ENCODE results near the gene EPHB1. TPM values are rescaled to one million over a fixed set of nuclear protein-coding genes. Genes with fewer than 3 reads are reported as not detected.

Gene EPHB1
- total RNA-seq, 1 donor from 2014 or later, result 8.1 TPM

DNA sequence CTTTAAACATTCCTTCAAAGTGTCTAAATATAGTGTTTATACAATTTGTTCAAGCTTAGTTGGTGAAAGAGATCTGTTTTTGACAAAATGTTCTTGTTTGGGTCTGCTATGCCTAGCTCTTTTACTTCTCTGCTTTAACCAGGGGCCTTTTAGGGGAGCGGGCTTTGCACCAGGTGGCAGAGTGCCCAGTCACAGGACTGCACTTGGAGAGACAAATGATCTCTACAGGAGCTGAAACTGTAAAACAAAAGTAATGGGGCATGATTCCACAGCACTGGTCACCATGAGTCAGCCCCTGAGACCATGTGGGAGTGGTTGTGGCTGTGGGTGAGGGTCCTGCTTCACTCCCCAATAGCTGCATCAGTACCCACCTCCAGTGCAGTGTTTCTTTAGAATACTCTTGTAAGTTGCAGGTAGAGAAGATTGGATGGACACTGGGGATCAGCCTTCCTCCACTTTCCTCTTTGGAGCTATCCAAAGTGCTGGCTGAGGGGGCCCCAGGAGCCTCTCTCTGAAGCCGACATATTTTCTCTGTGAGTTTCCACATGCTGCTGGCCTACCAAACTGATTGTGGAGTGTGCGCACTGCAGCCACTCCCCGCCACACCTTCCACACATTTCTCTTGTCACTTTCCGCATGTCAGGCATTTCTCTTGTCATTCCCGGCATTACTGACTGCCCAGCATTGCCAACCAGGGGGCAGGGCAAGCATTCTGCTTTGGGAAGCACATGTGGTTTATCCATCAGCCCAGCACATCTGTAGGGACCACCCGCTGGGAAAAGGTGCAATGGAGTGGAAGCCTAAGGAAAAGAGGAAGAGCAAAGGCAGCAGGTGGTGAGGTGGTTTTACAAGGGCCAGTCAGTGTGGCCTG lies 110.0 kb downstream of the EPHB1 start:
- no peak for DNase-seq (ENCODE audit: low spot score)
- no peak for ATAC-seq

DNA sequence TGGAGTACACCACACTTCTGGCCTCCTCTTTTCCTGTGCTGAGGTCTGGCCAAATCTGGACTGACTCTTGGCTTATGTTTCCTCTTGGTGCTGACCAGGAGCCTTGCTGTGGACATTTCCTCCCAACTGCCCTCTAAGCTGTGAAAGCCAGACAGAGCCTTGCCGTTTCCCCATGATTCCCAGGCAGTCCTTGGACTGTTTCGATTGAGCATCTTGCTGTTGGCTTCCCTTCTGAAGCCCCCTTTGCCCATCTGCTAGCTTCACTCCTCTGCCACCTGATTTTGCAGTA lies 110.5 kb downstream of the EPHB1 start:
- no peak for ATAC-seq
- DNase-seq (ENCODE audit: low spot score), result no peak

DNA sequence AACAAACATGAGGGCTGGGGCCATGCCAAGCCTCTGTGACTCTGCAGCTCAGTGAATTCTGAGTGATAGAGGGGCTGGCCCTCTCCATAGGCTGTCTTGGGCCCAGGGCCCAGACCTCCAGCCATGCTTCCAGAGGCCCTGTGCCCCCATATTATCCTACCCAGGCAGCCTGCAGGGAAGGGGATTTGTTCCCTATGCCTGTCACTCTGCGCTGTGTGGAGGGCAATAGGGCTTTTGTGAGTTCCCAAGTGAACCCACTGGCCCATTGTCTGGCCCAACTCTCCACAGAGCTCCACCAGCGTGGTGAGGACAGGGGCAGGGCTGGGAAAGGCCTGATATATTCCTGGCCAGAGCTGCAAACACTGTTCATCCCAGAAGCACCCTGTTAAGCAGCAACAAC lies 113.2 kb downstream of the EPHB1 start:
- DNase-seq (ENCODE audit: low spot score) (no peak), ATAC-seq (no peak)

DNA sequence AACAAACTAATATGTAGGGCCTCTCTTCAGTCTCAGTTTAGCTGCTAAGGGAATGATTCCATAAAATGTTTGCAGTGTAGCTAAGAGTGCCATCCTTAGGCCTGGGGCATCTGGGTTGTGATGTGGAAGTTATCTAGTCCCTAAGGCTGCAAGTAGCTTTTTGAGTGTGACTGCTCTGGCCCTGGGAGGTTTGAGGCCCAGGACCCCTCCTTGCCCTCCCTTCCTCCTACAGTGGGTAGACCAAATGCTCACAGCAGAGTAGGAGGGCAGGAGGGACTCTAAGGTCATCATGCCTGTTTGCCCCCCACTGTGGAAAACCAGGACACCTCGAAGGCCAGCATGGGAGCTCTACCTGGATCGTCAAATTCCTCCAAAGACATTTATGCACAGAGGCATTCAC lies 115.0 kb downstream of the EPHB1 start:
- no peak for DNase-seq (ENCODE audit: low spot score)
- ATAC-seq, result no peak

DNA sequence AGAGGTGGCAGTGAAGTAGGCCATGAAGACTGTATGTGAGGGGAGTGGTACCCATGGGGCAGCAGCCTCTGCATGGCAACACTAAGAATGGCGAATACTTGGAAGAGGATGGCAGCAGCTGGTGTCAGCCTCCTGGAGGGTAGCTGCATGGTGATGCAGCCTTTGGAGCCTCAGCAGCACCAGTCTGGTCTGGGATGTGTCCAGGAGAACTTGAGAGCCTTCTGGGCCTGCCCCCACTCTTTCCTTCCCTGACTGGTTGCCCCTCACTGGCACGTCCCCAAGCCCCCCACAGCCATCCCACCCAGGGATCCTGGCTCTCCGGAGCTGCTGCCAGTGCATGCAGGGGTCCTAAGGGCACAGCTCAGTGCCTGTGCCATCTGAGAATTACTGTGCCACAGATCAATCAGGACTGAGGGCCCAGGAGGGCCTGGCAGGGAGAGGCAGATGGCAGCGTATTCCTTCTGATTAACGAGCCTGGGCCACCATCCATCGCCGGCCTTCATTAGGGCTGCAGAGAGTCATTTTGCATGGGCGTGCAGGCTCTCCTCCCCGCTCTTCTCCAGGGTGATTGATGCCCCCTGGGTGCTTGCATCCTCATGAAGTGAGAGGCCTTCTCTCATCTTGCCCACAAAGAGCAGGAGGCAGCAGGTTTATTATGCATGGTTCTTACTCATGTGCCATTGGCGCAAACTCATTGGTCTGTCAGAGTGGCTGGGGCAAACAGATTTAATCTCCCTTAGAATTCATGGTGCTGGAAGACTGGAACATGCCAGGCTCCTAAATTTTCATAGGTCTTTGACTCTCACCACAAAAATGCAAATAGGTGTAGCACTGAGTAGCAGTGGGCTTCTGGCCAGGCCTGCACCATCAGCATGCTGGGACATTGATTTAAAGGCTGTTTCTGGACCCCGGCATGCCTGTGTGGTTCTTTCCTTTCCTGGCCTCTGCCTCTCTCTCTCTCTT lies 116.8 kb downstream of the EPHB1 start:
- no peak for ATAC-seq
- no peak for DNase-seq (ENCODE audit: low spot score)

DNA sequence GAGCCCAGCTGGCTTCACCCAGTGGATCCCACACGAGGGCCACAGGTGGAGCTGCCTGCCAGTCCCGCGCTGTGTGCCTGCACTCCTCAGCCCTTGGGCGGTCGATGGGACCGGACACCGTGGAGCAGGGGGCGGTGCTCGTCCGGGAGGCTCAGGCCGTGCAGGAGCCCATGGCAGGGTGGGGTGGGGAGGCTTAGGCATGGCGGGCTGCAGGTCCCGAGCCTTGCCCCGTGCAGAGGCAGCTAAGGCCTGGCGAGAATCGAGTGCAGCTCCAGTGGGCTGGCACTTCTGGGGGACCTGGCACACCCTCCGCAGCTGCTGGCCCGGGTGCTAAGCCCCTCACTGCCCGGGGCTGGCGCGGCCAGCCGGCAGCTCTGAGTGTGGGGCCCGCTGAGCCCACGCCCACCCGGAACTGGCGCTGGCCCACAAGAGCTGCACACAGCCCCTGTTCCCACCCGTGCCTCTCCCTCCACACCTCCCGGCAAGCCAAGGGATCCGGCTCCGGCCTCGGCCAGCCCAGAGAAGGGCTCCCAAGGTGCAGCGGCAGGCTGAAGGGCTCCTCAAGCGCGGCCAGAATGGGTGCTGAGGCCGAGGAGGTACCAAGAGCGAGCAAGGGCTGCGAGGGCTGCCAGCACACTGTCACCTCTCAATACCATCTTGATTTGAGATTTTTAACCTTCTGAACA lies 121.4 kb downstream of the EPHB1 start:
- ATAC-seq (no peak), DNase-seq (ENCODE audit: low spot score) (no peak)

DNA sequence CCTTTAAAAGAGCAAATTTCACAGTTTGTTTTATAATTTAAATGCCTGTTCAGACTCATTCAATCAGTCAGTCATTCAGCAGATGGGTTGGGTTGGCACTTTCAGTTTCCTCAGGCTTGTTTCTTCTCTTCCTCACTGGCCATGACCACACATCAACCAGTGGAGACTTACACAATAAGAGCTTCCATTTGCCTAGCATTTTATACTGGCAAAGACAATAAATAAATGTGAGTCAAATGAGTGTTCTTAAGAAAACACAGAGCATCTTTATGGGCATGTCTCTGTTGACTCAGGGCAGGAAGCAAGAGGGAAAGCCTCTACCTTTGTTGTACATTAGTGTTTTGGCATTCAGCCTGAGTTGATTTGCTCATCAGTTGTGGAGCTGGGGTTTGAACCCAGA lies 122.6 kb downstream of the EPHB1 start:
- DNase-seq (ENCODE audit: low spot score), result no peak
- no peak for ATAC-seq

DNA sequence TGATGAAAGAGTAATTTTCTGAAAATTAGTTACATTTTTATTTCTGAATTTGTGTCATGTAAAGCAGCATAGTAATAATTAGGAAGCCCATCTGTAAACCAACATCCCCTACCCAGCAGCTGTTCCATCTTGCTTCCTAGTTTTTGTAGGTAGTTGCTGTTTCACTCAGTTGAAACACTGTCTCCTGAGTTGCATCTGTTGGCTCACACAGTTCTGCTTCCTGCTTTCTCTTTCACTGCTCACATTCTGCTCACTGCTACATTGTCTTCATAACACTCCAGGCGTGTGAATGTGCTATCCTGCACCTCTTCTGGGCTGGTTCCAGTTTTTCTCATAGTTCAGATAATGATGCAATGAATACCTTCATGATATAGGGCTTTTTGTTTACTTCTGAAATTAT lies 123.4 kb downstream of the EPHB1 start:
- ATAC-seq, result no peak
- no peak for DNase-seq (ENCODE audit: low spot score)

DNA sequence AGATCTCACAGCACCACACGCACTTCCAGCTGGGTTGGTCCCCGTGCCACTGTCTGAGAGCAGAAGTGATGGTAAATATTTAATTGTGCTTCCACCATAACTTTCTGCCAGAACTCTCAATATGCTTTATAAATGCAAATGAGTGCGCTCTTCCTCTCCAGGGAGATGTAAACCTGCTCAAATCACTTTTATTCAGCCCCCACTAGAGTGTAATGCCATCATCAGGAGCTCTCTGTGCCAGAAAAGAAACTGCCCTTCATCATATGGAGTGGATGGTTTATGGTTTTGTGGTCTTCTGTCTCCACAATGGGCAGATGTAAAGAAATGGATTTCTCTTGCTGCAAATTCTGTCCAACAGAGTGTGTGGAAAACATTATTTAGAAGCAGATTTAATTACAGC lies 127.0 kb downstream of the EPHB1 start:
- ATAC-seq (no peak), DNase-seq (ENCODE audit: low spot score) (no peak)

DNA sequence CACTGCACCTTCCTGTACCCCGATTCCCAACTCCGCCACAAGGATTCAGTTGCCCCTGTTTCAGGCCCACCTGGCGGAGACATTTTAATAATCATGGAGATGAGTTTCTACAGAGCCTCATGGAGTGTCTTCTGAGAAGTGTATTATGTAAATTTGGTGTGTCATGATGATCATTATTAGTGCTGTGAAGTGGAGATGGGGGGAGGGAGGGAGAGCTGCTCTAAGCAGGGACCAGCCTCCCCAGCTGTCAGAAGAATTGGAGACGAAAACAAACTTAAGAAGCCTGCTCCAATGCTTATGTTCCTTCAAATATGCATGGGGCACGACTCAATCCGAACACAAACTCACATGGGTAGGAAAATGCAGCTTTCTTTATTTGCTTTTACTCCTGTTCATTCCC lies 127.8 kb downstream of the EPHB1 start:
- DNase-seq (ENCODE audit: low spot score) (no peak), ATAC-seq (no peak)

DNA sequence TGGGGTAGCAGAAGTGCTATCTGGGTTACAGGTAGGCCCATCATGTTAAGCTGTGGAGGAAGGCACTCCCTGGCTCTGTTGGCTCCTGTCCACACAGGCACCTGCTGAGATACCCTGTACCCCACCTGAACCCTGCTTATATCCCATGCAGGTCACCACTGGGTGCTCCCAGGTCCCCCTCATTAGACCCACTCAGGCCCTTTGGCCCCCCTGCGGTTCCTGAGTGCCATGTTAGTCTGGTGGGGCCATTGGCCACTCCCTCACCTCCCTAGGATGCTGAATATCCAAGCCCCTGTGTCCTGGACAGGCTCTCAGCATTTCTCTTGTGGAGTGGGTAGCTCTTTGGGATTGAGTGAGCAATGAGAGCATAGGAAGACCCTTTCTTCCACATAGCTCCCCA lies 128.2 kb downstream of the EPHB1 start:
- DNase-seq (ENCODE audit: low spot score) (no peak), ATAC-seq (no peak)

DNA sequence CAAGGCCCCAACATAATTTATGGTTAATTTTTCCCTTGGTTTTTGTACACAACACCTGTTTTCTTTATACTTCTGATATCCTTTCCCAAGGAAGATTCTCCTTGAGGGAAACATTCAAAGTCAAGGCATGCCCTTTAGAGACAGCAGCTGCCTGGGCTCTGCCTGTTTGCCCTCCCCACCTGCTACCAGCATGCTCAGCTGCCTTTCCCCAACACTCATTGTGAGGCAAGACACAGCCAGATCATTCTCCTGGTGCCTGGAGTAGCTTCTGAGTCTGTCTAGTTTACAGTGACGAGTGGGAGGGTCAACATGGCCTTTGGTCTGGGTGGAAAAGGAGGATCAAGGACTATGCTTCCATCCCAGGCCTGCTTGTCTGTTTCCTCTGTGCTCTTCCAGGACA lies 132.5 kb downstream of the EPHB1 start:
- DNase-seq (ENCODE audit: low spot score) (no peak), ATAC-seq (no peak)

DNA sequence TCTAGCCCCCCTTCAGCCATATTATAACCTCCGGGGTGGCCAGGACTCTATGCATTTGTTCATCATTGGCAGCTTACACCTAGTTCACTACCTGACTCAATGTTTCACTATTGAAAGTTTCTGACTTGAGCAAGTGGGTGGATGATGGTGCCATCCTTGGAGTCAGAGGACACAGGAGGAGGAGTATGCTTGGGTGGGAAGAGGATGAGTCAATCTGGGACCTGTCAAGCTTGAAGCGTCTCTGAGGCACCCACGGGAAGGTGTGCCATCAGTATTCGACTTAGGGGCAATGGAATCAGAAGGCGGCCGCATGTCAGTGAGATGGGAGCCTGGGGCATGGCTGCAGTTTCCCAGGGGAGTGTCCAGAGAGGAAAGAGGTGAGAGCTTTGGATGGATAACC lies 133.3 kb downstream of the EPHB1 start:
- no peak for DNase-seq (ENCODE audit: low spot score)
- no peak for ATAC-seq

DNA sequence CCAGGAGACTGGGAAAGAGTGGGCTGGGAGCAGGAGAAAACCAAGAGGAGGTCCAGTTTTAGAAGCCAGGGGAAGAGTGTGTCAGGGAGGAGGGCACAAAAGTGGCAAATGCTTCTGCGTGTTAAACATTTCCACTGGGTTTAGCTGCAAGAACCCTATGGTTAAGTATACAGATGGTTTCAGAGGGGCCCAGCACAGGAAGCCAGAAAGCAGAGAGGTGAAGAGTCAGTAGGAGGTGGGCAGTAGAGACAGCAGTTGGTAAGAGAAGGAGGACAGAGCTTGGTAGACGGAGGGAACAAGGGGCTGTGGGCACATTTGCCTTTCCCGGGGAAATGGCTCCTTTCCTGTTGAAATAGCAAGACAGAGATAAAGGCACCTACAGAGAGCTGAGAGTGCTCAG lies 133.8 kb downstream of the EPHB1 start:
- ATAC-seq, result no peak
- no peak for DNase-seq (ENCODE audit: low spot score)

DNA sequence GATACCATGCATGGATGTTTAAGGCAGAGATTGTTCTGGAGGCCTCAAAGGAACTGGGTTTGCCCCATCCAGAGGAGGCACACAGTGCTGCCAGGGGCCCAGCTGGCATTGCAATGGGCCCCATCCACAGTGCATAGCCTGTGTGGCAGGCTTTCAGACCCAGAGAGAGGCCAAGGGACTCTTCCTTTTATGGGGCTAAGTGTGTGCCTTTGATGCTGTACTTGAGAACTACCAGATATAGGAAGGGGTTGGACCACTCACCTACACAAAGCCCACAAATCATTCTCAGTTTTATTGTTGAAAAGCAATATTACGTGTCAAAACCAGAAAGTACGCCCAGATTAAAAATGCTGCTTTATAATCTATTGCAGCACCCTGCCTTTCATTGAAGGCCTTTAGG lies 134.9 kb downstream of the EPHB1 start:
- DNase-seq (ENCODE audit: low spot score) (no peak), ATAC-seq (no peak)

DNA sequence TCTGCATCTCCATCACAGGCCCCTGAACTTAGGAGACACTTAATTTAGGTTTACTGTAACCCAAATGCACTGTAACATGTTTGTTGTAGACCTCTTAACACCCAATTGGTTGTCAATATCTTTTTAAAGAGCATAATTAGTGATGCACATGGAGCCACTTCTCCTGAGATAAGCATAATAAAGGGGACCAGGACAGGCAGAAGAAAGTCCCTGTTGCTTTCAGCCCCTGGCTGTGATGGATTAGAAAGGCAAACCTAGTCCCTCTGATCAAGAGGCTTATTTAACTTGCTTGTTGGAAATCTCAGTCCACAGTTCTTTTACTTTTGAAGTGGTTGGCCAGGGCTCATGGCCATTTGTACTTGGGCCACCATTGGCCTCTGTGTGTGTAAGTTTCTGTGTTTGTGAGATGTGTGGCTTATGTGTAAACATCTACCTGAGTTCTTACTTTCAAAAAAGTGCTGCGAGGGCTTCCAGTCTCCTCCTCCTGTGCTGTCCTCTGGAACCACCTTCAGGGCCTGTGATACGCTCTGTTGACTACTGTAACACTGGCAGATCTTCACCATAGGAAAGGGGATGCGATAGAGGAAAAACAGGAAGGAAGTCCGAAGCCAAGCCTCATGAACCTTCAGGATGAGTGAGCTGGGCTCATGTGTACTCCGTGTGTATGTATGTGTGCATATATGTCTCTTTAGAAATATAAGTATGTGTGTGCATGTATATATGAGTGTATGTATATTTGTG lies 136.2 kb downstream of the EPHB1 start:
- no peak for DNase-seq (ENCODE audit: low spot score)
- ATAC-seq, result no peak

DNA sequence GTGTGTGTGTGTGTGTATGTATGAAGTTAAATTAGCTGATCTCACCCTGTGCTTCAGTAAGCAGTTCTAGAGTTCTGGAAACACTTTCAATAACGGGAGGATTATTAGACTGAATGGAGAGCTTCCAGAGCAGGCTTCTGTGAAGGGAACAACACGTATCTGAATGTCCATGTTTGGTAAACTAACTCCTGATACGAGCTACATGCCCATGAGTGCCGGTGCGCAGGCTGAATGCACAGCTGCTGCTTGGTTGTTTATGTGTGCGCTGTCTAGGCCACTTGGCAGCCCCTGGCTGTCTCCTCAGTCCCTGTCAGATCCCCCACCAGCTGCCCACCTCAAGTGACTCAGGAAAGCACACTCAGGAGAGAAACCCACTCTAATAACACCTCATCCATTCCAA lies 137.0 kb downstream of the EPHB1 start:
- no peak for ATAC-seq
- DNase-seq (ENCODE audit: low spot score), result no peak

DNA sequence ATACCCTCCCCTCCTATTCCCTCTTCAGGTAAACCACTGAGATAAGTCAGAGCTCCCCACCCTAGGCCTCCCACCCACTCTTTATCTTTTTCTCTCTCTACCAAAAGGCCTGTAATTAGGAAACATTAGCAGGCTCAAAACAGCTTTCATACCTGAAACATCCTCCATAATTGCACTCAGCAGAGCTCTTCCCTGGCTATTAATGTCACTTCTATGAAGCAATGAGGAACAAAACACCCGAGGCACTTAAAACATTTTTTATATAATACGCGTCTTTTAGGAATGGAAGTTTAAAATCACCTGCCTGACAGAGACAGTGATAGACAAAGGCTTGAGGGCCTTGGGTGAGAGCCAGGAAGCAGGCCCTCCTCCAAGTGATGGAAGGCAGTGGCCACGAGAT lies 138.9 kb downstream of the EPHB1 start:
- no peak for DNase-seq (ENCODE audit: low spot score)

DNA sequence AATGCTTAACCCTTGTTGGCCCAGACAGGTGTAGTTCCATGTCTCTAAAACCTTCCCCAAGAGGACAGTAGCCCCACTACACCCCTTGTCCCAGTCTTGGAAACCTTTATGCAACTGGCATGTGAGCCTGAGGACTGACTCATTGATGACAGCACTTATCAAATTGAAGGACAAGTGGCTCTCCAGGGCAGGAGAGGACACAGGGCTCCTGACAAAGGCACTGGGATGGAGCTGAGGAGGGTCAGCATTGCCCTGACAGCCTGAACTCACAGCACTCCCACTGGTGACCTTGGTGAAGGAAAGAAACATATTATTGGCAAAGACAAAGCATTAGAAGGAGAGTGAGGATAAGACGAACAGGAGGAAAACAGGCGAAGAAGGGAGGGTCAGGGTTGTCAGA lies 139.9 kb downstream of the EPHB1 start:
- ATAC-seq (no peak), DNase-seq (ENCODE audit: low spot score) (no peak)

More for the DNA sequence above, 138.9 kb downstream of the EPHB1 start:
- ATAC-seq, result no peak

DNA sequence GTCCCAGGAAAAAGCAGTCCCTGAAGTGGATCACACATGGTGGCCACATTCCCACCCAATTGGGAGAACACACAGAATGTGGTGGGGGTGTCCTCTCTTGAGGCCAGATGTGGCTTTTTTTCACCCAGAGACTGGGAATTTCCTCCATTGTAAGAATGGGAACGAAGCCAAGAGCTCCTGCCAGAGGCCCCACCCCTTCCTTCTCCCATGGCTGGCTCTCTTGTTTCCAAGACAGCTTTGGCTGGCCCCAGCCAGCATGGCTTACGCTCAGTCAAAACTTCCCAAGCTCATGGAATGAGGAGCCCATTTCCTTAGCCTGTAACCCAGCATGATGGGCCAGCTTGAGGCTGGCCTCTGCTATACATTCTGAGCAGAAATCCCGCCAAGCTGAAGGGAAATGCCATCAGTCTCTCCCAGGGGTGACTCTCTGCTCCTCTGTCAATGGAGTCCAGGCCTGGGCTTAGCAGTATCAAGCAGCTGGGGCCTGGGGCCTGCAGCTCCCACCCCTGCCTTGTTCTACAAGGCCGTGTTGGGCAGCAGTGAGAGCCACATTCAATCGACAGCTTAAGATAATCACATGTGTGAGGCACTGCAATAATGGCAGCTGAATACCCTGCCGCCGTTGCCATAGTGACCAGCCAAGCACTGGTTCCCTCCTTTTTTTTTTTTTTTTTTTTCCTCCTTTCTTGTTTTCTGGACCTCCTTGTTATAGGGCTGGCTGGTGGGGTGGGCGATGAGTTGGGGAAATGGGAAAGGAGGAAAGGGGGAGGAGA lies 142.4 kb downstream of the EPHB1 start:
- no peak for DNase-seq (ENCODE audit: low spot score)
- ATAC-seq, result no peak
